ENCODE measurements around the gene ARL4C.

The ARL4C gene

GRCh38 chr2:234497594-234498235, 834 bp upstream of the ARL4C start:
- DNase-seq = no peak

GRCh38 chr2:234496055-234496834, 636 bp downstream of the ARL4C start:
- peak; percentile 6 for DNase-seq

GRCh38 chr2:234495251-234496054, 1.4 kb downstream of the ARL4C start:
- DNase-seq = no peak

GRCh38 chr2:234494361-234495250, 2.3 kb downstream of the ARL4C start:
- DNase-seq = peak; percentile 67

DNA sequence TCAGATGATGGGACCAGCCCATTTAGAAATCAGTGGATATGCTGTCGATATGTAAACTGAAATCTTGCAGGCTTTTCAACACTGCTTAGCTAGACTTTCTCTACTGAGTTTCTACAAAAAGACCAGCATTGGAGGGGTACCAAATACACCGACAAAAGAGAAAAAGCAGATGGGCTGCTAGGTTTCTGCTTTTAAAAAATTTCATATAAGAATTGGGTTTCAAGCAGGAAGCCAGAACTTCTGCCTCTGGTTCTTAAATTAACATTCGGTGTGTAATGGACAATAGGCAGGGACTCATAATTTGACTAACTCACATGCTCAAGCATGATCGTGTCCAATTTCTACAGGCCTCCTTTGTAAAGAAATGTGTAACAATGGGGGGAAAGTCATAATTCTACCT, 3.1 kb downstream of the ARL4C start:
- no peak for DNase-seq

DNA sequence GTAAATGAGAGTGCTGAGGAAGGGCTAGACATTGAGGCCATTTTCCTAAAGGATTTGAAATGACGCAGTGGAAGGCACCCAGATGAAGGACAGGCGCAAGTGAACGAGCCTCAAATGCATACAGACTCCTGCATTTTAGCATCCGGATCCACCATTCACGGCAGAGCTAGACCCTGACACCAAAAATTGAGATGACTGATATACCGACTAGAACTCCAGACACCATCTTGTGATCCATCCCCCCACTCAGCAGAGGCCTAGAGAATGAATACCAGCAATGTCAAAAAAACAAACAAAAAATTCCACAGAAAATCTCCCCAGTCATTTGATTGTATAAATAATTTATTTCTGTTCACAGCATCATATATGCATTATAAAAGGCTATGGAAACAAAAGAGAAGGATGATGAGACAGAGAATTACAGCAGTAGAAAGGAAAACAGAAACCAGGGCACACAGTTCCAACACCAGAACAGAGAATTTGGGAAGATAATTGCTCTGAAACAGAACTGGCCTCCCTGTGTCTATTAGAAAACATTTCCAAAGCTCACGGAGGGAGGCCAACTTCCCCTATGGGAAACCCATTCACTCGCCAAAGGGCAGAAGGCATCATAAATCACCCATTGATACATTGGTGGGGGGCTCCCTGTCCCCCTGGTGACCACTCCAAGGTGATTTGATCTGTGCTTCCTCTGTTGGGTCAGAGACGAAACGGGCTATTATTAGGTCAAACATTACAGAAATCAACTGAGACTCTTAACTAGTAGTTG, 4.0 kb downstream of the ARL4C start:
- DNase-seq = no peak

DNA sequence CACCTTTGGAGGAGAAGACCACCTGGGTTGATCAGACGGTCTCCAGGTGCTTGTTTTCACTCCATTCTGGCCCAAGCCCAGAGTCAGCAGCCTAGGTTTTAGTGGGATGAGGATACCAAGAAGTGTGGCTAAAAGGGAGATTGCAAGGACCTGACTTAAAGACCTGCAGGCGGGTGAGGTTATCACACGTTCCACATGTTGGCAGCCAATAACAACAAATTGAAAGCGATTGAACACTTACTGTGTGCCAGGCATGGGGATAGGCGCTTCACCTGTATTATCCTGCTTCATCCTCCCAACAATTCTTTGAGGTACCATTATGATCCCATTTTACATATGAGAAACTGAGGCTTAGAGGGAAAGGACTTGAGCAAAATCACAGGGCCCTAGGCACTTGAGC, 5.0 kb downstream of the ARL4C start:
- no peak for DNase-seq

DNA sequence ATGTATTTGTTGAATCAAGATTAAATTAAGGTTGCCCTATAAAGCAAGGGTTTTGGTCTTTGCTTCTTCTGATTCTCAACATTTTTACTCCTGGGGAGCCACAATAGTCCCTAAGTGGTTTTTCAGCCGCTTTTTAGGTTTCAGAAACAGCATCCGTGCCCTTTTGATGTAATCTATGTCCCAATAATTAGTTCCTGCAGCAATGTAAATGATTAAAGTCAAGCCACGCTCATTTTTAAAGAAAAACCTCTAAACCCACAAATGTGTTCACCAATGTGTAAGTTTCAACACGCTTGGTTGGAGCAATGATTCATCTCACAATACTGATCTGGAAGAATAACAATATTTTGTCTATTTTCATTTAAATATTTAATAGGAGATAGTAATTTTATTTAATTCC, 5.6 kb downstream of the ARL4C start:
- DNase-seq = no peak

- DNase-seq = no peak
Observed at GRCh38 chr2:234490271-234491091, 6.4 kb downstream of the ARL4C start.

DNA sequence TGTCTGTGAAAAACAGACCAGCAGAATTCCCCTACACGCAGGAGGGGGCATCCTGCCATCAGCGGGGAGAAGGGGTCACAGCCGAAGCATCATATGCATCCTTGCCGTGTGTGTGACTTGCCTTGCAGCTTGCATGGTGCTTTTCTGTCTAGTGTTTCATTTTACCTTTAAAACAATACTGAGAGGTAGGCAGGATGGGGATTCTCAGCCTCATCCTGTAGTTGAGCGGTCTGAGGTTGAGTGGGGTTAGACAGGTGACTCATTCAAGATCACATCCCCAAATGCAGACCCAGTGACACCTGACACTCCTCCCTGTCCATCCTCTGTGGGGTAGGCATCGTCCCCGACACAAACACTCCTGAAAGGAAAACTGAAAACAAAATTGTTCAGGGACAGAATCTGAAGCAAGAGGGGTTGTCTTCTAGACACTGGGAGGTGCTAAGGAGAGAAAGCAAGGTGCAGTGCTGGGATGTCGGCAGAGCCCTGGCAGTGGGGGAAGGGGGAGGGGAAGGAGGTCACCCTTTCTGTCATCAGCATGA, 7.9 kb downstream of the ARL4C start:
- DNase-seq = no peak

DNA sequence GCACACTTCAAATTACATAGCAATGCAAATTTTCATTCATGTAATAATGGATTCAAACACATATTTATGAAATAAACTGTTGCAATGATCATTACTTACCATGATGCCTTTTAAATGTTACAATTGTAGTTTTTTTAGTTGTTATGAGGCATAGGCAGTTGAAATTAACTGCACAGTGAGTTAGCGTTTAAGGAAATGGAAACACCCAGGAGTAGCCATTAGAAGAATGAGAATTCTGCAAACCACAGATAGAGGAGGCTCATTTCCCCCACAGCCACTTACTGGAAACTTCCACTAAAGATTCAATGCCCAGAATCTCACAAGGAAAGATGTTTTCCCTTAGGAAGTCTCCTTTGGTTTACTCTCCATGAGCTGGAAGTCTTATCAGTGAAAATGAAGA, 8.4 kb downstream of the ARL4C start:
- no peak for DNase-seq

DNA sequence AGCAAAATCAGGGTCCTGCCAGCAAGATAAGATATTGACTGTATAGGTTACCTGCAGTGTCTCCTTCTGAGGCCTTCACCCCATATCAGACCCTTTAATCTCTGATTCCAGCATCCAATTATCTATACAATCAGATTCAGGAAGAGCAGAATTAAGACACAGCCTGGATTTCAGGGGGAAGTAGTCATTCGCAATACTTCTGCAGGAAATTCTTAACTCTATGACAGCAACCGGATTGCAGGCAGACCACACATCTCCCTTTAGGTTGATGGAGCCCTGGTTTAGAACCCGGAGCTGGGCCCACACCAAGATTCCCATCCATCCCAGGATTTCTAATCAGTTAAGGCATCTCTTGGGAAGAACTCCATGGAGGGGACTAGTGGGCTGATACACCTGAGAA, 9.5 kb downstream of the ARL4C start:
- no peak for DNase-seq

DNA sequence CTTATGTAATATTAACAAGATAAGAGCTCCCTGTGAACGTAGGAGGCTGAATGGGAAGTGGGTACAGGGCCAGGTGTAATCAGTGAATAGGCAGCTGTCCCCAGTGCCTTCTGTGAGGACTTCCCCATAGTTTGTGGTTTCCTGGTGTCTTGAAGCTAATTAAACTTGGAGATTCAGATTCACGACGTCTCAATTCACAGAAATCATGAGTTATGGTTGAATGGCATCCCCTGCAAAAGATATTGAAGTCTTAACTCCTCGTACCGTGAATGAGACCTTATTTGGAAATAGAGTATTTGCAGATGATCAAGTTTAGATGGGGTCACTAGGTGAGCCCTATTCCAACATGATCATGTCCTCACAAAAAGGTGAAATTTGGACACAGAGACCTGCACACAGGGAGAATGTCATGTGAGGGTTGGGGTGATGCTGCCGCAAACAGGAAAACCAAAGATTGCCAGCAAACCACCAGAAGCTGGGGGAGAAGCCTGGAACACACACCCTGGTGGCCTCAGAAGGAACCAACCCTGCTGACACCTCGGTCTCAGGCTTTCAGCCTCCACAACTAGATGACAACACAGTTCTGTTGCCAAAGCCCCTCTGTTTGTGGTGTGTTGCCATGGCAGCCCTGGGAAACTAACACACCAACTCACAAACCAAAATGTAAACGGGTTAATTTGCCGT, 13.2 kb downstream of the ARL4C start:
- no peak for DNase-seq

DNA sequence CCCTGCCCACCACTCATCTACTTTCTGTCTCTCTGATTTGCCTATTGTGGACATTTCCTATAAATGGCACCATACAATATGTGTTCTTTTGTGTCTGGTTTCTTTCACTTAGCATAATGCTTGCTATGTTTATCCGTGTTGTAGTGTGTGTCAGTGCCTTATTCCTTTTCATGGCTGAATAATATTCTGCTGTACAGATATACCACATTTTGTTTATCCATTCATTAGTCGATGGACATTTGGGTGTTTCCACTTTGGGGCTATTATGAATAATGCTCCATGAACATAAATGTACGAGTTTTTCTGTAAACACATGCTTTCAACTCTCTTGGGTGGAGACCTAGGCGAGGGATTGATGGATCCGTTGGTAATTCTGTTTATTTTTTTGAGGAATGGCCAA, 15.6 kb downstream of the ARL4C start:
- DNase-seq = no peak

DNA sequence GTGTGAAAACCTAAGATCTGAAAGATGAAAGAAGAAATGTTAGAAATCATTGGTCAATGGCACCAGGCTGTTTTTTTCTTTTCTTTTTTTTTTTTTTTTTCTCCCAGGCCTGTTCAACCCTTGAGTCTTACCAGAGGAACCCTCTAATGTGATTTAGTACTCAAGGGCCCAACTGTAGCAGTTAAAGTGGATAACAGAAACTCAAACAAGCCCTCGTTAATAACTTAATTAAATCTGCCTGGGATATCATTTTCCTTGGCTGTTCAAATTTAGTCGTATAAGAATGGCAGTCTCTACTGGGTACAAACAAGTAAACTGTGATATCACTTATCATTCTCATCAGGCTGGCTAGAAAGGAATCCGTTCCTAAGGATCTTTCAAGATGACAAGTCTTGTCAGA, 16.5 kb downstream of the ARL4C start:
- no peak for DNase-seq

- no peak for DNase-seq
Observed at GRCh38 chr2:234479465-234479864, 17.4 kb downstream of the ARL4C start.

DNA sequence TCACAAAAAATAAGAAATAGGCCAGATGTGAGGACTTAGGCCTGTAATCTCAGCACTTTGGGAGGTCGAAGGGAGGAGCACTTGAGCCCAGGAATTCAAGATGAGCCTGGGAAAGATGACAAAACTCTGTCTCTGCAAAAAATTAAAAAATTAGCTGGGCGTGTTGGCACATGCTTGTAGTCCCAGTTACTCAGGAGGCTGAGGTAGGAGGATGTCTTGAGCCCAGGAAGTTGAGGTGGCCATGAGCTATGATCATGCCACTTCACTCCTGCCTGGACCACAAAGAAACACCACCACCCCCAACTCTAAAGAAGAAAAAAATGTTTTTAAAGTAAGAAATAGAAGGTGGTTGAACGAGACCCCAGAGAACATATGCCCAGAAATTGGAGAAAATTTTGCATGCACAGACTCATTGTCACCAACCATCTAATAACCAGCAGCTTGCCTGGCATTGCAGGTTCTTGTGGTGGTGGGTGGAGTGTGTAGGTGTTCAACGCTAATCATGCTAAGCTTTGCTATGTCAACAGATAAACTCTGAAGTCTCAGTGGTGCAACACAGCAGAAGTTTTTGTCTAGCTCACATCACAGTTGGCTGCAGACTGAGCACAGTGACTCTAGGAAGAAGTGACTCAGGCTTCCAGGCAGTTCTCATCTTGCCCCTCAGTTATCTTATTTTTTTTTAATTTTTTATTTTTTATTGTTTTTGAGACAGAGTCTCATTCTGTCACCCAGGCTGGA, 18.6 kb downstream of the ARL4C start:
- no peak for DNase-seq

GRCh38 chr2:234476766-234477165, 20.1 kb downstream of the ARL4C start:
- no peak for DNase-seq

DNA sequence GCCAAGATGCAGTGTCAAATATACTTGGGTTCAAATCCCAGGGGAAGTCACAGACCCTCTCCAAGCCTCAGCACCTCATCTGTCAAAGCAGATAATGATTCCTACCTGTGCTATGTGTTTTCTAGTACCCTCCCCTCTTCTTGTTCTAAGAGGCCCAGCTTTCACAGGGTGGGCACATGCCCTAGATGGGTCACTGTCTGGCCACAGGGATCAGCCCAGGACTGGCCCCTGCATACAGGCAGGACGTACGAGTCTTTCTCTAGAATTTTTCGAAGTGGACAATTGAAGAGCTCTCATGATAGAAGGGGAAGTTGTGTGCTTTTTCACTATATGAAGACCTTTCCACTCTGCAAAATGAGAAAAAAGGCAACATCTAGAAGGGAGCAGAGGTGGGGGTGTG, 22.2 kb downstream of the ARL4C start:
- DNase-seq = no peak

GRCh38 chr2:234472155-234472554, 24.7 kb downstream of the ARL4C start:
- no peak for DNase-seq
